Upper lobe of left lung (tissue), 4 donors: ENCODE data around the gene EPHA2.

ENCODE experiments used
- EP300 ChIP-seq, 4 donors: sonication (generic); formaldehyde crosslinking; IDR thresholded peaks; one replicate each; pipeline ENCODE4 v1.5.1; 2017; ENCODE audit warnings: antibody characterized with exemption in 4 of 4, control low read depth in 2 of 4
- POLR2A ChIP-seq, 4 donors: fragments of 450-650 bp; IDR thresholded peaks; one replicate each; pipeline ENCODE4 v1.5.1; 2016 to 2017; ENCODE audit warnings: antibody characterized with exemption in 4 of 4, mild to moderate bottlenecking in 2 of 4
- POLR2AphosphoS5 ChIP-seq, 2 donors: sonication (generic); formaldehyde crosslinking; IDR thresholded peaks; one replicate each; pipeline ENCODE4 v1.5.1; 2017; ENCODE audit warnings: antibody characterized with exemption in 2 of 2
- TF ChIP-seq, protein P1 (sequence below), 6 experiments: fragments of 450-650 bp in 4 of 6; fragments of 200-600 bp in 2 of 6; sonication (generic) in 2 of 6; IDR thresholded peaks; one replicate each; pipeline ENCODE4 v1.5.1; 2016 to 2019; ENCODE audit warnings: antibody characterized with exemption in 6 of 6

DNA sequence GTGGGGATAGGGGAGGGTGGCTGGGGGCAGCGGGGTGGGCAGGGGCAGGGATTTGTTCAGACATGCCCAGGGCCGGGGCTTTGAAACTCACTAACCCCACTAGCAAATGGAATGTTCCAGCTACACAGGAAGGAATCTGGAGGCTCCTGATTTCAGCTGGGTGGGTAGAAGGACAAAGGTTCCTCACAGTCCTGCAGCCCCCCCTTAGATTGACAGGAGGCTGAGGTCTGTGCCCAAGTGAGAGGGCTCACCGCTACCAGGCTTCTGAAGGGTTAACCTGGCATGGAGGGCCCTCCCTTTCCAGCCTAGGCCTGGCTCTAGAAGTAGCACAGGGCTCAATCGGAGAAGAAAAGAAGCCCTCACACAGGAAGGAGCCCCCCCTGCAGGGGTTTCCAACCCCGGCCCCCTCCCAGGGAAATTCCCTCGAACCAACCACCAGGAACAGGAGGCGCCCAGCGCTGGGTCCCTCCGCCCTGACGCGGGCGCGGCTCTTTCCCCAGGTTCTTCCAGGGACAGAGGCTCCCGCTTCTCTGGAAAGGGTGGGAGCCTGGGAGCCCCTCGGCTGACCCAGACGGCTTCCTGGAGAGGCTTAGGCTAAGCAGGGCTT lies 3.3 kb downstream of the EPHA2 start:
- TF ChIP-seq, protein P1, sequence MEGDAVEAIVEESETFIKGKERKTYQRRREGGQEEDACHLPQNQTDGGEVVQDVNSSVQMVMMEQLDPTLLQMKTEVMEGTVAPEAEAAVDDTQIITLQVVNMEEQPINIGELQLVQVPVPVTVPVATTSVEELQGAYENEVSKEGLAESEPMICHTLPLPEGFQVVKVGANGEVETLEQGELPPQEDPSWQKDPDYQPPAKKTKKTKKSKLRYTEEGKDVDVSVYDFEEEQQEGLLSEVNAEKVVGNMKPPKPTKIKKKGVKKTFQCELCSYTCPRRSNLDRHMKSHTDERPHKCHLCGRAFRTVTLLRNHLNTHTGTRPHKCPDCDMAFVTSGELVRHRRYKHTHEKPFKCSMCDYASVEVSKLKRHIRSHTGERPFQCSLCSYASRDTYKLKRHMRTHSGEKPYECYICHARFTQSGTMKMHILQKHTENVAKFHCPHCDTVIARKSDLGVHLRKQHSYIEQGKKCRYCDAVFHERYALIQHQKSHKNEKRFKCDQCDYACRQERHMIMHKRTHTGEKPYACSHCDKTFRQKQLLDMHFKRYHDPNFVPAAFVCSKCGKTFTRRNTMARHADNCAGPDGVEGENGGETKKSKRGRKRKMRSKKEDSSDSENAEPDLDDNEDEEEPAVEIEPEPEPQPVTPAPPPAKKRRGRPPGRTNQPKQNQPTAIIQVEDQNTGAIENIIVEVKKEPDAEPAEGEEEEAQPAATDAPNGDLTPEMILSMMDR (IDR thresholded peaks at IDR 0.05), result no peak
- TF ChIP-seq POLR2A (IDR thresholded peaks at IDR 0.05) (no peak), EP300 (IDR thresholded peaks at IDR 0.05) (no peak), POLR2AphosphoS5 (IDR thresholded peaks at IDR 0.05) (peak in 1 of 2 donors; percentile 70)
